GM19455 (cell line): Measurements from ENCODE around the gene SPDYE6.
A peak's percentile ranks its signal among the peaks of the same experiment; 100 is the strongest.
"Not testable (repeated sequence)": the region's sequence is repeated elsewhere in the genome, so short reads cannot be mapped to it uniquely, and the experiment has no call there.

Experiments used
- ATAC-seq: cut with Tn5 transposase; IDR thresholded peaks from one replicate; pipeline ENCODE4 v1.9.1; 2021; ENCODE audit not compliant: unreplicated experiment

Gene SPDYE6, protein sequence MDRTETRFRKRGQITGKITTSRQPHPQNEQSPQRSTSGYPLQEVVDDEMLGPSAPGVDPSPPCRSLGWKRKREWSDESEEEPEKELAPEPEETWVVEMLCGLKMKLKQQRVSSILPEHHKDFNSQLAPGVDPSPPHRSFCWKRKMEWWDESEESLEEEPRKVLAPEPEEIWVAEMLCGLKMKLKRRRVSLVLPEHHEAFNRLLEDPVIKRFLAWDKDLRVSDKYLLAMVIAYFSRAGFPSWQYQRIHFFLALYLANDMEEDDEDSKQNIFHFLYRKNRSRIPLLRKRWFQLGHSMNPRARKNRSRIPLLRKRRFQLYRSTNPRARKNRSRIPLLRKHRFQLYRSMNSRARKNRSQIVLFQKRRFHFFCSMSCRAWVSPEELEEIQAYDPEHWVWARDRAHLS

DNA sequence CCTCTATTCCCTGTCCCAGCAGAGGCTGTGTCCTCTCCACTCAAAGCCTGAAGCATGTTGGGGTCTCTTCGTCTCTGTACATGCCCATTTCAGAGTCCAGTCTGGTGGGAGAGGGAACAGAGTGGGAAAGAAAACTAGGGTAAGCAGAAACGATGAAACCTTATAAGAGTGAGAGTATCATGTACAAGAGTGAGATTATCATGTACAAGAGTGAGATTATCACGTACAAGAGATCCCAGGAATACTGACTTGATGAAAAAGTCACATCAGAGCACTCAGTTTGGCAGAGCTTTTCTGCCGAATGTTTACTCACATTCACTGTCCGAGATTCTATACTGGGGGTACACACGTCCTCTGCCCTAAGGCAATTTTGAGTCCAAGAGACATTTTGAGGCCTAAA lies at the start of gene SPDYE6:
Gene SPDYE6, minus strand, starts transcription at position 101 of the 400 bp plus-strand sequence. CDS start 421 bp downstream, outside the sequence.
- ATAC-seq, result not testable (repeated sequence)

GRCh38 chr7:102404862-102405188 lies 48.6 kb upstream of the SPDYE6 start:
- ATAC-seq, result not testable (repeated sequence)

- peak; percentile 90 for ATAC-seq
These were observed 48.0 kb upstream of the SPDYE6 start for GRCh38 chr7:102404005-102404861.

- ATAC-seq, result no peak
These were observed 47.3 kb upstream of the SPDYE6 start for GRCh38 chr7:102403563-102403962.

DNA sequence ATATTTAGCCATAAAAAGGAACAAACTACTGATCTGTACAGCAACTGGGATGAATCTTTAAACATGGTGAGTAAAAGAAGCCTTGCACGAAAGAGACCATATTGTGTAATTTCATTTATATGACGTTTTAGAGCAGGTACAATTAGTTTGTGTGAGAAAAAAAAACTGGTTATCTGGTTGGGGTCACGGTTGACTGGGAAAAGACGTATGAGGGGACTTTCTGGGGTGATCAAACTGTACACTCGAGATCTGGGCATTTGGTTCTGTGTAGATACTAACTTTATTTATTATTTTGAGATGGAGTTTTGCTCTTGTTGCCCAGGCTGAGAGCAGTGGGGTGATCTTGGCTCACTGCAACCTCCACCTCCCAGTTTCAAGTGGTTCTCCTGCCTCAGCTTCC lies 44.1 kb upstream of the SPDYE6 start:
- ATAC-seq, result no peak

- ATAC-seq, result no peak
These were observed 42.3 kb upstream of the SPDYE6 start for GRCh38 chr7:102398543-102398942.

GRCh38 chr7:102396710-102397019 lies 40.4 kb upstream of the SPDYE6 start:
- no peak for ATAC-seq

DNA sequence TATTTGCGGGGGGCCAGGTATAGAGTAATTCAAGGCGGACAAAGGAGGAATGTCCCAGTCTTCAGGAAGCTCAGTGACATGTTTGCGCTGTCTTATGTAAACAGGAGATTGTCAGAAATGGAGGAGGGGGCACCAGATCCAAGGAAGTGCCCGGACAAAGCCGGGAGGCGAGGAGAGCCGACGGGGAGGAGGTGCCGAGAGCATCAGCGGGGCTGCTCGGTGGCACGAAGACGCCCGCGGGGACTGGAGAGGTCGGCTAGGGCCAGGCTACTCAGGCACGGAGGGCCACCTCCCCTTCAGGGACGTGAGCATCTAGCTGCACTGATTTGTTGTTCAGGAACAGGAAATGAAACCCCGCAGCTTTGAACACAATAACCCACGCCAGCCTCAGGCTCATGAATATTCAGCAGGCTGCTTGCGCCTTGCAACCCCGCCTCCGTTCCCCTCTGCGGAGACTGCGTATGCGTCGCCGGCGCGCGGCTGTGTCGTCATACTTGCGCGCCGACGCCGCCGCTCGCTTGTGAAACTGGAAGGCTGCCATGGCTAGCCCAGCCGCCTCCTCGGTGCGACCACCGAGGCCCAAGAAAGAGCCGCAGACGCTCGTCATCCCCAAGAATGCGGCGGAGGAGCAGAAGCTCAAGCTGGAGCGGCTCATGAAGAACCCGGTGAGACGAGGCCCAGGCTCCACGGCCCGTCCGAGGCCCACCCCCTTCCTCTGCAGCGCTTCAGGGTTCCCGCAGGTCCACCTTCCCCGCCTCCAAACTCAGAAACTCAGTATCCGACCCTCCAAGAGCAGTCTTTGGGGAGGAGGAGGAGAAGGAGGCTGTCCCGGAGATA lies 39.8 kb upstream of the SPDYE6 start, which contains the start of gene PRKRIP1:
Gene PRKRIP1, plus strand, starts transcription at position 491 of the 837 bp plus-strand sequence. Its CDS starts 49 bp downstream, at position 540.
- ATAC-seq, result peak; percentile 97

GRCh38 chr7:102395592-102395872 lies 39.3 kb upstream of the SPDYE6 start:
- ATAC-seq, result no peak

GRCh38 chr7:102393467-102393866 lies 37.2 kb upstream of the SPDYE6 start:
- no peak for ATAC-seq

GRCh38 chr7:102392330-102392729 lies 36.1 kb upstream of the SPDYE6 start:
- ATAC-seq, result no peak

- no peak for ATAC-seq
These were observed 34.6 kb upstream of the SPDYE6 start for GRCh38 chr7:102390697-102391484.

DNA sequence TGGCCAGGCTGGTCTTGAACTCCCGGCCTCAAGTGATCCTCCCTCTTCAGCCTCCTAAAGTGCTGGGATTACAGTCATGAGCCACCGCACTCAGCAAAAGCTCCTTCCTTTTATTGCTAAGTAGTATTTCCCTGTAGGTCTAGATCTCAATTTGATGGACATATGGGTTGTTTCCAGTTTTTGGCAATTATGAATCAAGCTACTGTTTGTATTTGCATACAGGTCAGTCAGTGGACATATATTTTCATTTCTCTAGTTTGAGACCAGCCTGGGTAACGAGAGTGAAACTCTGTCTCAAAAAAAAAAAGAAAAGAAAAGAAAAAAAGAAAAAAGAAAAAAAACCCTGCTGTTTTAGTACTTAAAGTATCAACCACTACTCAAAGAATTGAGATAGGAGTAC lies 33.6 kb upstream of the SPDYE6 start:
- ATAC-seq, result no peak

DNA sequence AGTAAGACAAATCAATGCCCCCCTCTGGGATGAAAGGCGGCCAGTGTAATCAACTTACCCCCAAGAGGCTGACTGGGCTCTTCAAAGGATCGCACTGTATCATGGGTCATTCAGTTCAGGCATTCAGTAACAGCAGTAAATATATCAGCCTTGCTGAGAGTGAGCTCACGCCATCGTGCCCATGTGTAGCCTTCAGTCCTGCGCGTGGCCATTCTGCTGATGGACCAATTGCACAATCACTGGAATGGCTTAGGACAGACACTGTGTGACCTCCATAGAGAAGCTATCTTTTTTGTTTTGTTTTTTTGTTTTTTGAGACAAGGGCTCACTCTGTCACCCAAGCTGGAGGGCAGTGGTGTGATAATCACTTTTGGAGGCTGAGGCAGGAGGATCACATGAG lies 30.8 kb upstream of the SPDYE6 start:
- ATAC-seq, result no peak

DNA sequence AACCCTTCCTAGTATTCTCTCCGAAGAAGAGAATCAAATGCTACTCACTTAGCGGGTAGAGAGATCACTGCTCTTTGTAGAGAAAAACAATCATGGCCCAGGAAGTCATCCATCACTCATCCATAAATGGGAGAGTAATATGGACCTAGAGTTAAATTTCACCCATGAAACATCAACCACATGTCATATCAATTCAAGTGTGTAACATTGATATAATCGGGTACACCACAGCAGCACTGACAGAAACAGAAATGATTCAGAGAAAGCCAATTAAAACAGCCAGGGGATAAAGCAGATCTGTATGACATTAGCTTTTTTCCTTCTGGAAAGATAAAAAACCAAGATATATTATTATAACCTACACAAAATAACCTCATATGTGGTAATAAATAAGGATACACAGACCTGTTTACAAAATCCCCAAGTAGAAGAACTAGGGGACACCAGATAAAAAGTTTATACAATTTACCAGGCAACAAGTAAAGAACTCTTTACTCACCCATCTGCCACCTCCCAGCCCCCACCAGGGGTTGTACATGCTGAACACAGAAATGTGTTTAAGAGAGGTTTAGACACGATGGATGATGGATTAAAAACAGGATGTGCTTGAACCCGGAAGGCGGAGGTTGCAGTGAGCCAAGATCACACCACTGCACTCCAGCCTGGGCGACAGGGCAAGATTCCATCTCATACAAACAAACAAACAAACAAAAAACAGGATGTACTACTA lies 25.6 kb upstream of the SPDYE6 start:
- not testable (repeated sequence) for ATAC-seq

- not testable (repeated sequence) for ATAC-seq
These were observed 24.6 kb upstream of the SPDYE6 start for GRCh38 chr7:102380837-102381236.

DNA sequence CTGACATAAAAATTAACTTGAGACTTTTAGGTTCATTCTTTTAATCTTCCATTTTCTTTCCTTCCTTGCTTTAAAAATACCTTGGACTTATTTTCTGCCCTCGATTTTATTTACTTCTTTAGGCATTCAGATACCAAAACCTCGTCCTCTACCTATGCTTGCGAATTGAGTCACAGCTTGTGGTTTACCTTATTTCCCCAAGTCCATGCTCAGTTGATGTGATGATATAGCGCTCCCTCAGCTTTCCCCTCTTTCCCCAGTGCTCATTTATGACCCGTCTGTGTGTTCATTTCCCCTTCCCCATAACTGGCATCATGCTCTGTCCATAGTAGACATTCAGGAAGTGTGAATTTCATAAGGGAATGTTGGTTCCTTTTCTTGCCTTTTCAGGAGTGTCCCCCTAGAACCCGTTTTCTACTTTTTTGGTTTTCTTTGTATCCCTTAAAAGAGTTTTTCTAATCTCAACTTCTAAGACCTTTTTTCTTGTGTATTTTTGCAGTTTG lies 20.8 kb upstream of the SPDYE6 start:
- no peak for ATAC-seq

GRCh38 chr7:102372796-102373195 lies 16.6 kb upstream of the SPDYE6 start:
- ATAC-seq, result not testable (repeated sequence)

DNA sequence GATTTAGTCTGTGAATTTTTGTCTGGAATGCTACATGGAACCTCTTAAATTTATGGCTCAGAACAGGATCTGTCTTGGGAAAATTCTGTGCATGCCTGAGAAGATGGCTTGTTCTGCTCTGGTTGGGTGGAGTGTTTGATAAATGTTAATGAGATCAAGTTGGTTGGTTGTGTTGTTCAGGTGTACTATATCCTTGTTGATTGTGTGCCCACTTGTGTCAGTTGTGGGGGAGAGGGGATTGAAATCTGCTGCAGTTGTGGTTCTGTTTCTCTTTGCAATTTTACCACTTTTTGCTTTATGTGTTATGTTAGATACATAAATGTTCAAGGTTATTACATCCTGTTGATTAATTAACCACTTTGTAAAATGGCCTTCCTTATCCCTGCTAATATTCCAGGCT lies 13.8 kb upstream of the SPDYE6 start:
- ATAC-seq, result not testable (repeated sequence)

GRCh38 chr7:102365390-102365789 lies 9.1 kb upstream of the SPDYE6 start:
- ATAC-seq, result not testable (repeated sequence)
